ENCODE measurements around the gene EEF1AKMT2. TPM values are rescaled to one million over a fixed set of nuclear protein-coding genes. Genes with fewer than 3 reads are reported as not detected.

Gene EEF1AKMT2
- total and polyA plus RNA-seq, 2 donors = 22.3 to 27.3 TPM

Other genes with a start within 250 kb of the EEF1AKMT2 start
- 57.6 TPM for gene FAM53B, start 47.5 kb downstream of the EEF1AKMT2 start, total RNA-seq
- gene FAM53B, start 47.5 kb downstream of the EEF1AKMT2 start, polyA plus RNA-seq = 46.2 TPM
- gene ABRAXAS2, start 9.9 kb upstream of the EEF1AKMT2 start, total RNA-seq = 13.7 TPM
- gene ABRAXAS2, start 9.9 kb upstream of the EEF1AKMT2 start, polyA plus RNA-seq = 13.0 TPM
- gene ZRANB1, start 150.2 kb upstream of the EEF1AKMT2 start, total RNA-seq = 17.5 TPM
- 16.0 TPM for gene ZRANB1, start 150.2 kb upstream of the EEF1AKMT2 start, polyA plus RNA-seq